ENCODE data around the gene NEURL1B.

Gene NEURL1B

GRCh38 chr5:172735141-172735831 is 94.2 kb downstream of the NEURL1B start:
- FAIRE-seq = no peak

GRCh38 chr5:172736508-172737135 is 95.6 kb downstream of the NEURL1B start:
- no peak for FAIRE-seq

GRCh38 chr5:172739375-172739774 is 98.3 kb downstream of the NEURL1B start:
- no peak for FAIRE-seq

GRCh38 chr5:172740428-172741205 is 99.6 kb downstream of the NEURL1B start:
- FAIRE-seq = no peak

All from colon (tissue), 2 donors.